ENCODE data around the gene VPS50. TPM values are rescaled to one million over a fixed set of nuclear protein-coding genes. Genes with fewer than 3 reads are reported as not detected.

VPS50 gene
- total RNA-seq, 1 experiment from 2014 or later: 15.1 TPM

GRCh38 chr7:93249491-93250148 lies 17.5 kb downstream of the VPS50 start:
- no peak overlapping the region for H3K27ac ChIP-seq (ENCODE audit: low read depth, low read length)
- intact Hi-C loops (cut with micrococcal nuclease): loop anchor here (5.0 to 10.0 kb wide), 6 partner anchors 123 to 1188 kb away; no protein-coding TSS in a partner anchor
- ATAC-seq (no peak), DNase-seq (ENCODE audit: low read depth, low spot score) (no peak)
- POLR2A ChIA-PET: no interaction called here
- CTCF ChIA-PET: no interaction called here
- RAD21 ChIA-PET (ENCODE audit: low non-redundant PET in 1 of 2, low total read pairs in 2 of 2, uncharacterized antibody in 2 of 2, unreplicated experiment in 2 of 2): no interaction called here
- H3K9me3 ChIP-seq (ENCODE audit: control insufficient read depth in 1 of 2, insufficient read depth in 1 of 2, low read depth in 1 of 2, low read length in 2 of 2): no peaks in the 10 kb centered on the region
- H3K4me1 ChIP-seq (ENCODE audit: control insufficient read depth in 1 of 2, insufficient read depth in 2 of 2, low read length in 2 of 2): no peaks in the 10 kb centered on the region
- no peaks in the 10 kb centered on the region for H3K9me2 ChIP-seq (ENCODE audit: insufficient read depth)
- no peak for TF ChIP-seq SP1 (IDR thresholded peaks at IDR 0.05; ENCODE audit: low read depth)
- TF ChIP-seq CEBPB (IDR thresholded peaks at IDR 0.05; ENCODE audit: low read depth): no peak
- TF ChIP-seq, protein P1, sequence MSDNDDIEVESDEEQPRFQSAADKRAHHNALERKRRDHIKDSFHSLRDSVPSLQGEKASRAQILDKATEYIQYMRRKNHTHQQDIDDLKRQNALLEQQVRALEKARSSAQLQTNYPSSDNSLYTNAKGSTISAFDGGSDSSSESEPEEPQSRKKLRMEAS (IDR thresholded peaks at IDR 0.05): no peak
- TF ChIP-seq, protein P2, sequence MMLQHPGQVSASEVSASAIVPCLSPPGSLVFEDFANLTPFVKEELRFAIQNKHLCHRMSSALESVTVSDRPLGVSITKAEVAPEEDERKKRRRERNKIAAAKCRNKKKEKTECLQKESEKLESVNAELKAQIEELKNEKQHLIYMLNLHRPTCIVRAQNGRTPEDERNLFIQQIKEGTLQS (IDR thresholded peaks at IDR 0.05): no peak
- no peak for TF ChIP-seq EZH2phosphoT487 (IDR thresholded peaks at IDR 0.05; ENCODE audit: borderline replicate concordance)
- no peak for TF ChIP-seq CBX3 (IDR thresholded peaks at IDR 0.05; ENCODE audit: low read depth)
- TF ChIP-seq, protein P3, sequence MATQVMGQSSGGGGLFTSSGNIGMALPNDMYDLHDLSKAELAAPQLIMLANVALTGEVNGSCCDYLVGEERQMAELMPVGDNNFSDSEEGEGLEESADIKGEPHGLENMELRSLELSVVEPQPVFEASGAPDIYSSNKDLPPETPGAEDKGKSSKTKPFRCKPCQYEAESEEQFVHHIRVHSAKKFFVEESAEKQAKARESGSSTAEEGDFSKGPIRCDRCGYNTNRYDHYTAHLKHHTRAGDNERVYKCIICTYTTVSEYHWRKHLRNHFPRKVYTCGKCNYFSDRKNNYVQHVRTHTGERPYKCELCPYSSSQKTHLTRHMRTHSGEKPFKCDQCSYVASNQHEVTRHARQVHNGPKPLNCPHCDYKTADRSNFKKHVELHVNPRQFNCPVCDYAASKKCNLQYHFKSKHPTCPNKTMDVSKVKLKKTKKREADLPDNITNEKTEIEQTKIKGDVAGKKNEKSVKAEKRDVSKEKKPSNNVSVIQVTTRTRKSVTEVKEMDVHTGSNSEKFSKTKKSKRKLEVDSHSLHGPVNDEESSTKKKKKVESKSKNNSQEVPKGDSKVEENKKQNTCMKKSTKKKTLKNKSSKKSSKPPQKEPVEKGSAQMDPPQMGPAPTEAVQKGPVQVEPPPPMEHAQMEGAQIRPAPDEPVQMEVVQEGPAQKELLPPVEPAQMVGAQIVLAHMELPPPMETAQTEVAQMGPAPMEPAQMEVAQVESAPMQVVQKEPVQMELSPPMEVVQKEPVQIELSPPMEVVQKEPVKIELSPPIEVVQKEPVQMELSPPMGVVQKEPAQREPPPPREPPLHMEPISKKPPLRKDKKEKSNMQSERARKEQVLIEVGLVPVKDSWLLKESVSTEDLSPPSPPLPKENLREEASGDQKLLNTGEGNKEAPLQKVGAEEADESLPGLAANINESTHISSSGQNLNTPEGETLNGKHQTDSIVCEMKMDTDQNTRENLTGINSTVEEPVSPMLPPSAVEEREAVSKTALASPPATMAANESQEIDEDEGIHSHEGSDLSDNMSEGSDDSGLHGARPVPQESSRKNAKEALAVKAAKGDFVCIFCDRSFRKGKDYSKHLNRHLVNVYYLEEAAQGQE (IDR thresholded peaks at IDR 0.05; ENCODE audit: low read depth): peak; percentile 26
- no peak for TF ChIP-seq RAD21 (IDR thresholded peaks at IDR 0.05; ENCODE audit: low read depth)
- no peak for TF ChIP-seq POLR2AphosphoS5 (IDR thresholded peaks at IDR 0.05; ENCODE audit: low read depth, low read length)
- no TSS peak for BruUV-seq (replicated peaks)
- H4K20me1 ChIP-seq (ENCODE audit: insufficient read depth): no peaks in the 10 kb centered on the region
- no peaks in the 10 kb centered on the region for H3K79me2 ChIP-seq (ENCODE audit: insufficient read depth, low read length)
- no peaks in the 10 kb centered on the region for H3K36me3 ChIP-seq (ENCODE audit: control insufficient read depth in 1 of 2, insufficient read depth in 2 of 2, low read length in 2 of 2)
- H3K9ac ChIP-seq (ENCODE audit: low read length): no peak overlapping the region
- no peak overlapping the region for H3K4me3 ChIP-seq (replicated peaks in 1 of 2; ENCODE audit: low read depth in 1 of 2, low read length in 2 of 2)
- H3K4me2 ChIP-seq (ENCODE audit: low read length): no peak overlapping the region
- no peak overlapping the region for H2AFZ ChIP-seq (ENCODE audit: low read depth, low read length, poor library complexity, severe bottlenecking)
- H3K27me3 ChIP-seq (ENCODE audit: insufficient read depth, low read length): no peaks in the 10 kb centered on the region
